Keratinocyte (primary cell): ENCODE measurements around the gene TRAF3.

Experiments used
- EZH2 ChIP-seq: IDR thresholded peaks from one replicate; pipeline ENCODE4 v1.6.1; 2012; ENCODE audit warnings: inconsistent platforms, mild to moderate bottlenecking, low read length, moderate library complexity
- TF ChIP-seq, protein P1 (sequence below), 3 experiments: IDR thresholded peaks in 1 of 3; conservative IDR thresholded peaks in 1 of 3; optimal IDR thresholded peaks in 1 of 3; 2 replicates in 2 of 3; 3 replicates in 1 of 3; pipeline versions ENCODE3 to v1.5.1; 2011; ENCODE audit warnings: low read length in 3 of 3, mild to moderate bottlenecking in 3 of 3, moderate library complexity in 2 of 3, control low read depth in 1 of 3, inconsistent platforms in 1 of 3; ENCODE audit not compliant: insufficient read depth in 2 of 3; ENCODE audit errors: extremely low read depth in 1 of 3

DNA sequence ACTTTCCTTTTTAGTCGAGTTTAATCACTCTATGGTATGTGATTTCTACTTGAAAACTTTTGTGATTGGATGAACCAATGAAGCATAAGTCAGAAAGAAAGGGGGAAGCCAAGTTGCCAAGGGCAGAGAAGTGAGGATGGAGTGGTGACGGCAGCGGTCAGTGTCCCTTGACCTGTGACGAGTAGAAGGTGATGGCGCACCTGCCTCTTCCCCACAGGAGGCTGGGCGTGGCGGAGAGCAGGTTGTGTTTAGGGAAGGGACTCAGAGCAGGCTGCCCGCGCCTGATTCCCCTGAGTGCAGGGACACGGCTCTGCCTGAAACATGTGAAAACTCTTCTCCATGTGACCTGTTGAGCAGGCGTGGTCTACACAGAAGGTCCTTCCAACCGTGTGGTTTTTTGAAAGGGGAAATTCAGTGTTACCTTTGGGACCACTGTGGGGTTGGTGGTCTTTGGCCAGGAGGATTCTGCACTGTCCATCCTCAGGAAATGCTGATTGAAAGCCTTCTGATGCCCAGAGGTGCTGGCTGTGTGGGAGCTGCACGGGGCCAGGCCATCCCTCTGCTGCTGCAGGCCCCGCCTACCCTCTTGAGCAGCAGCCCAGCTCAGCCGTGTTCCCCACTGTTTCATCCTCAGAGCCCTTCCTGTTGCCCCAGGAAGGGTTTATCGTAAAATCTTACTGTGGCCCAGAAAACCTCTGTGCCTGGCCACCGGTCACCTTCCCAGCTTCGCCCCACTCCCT is 121.7 kb downstream of the TRAF3 start:
- TF ChIP-seq, protein P1, sequence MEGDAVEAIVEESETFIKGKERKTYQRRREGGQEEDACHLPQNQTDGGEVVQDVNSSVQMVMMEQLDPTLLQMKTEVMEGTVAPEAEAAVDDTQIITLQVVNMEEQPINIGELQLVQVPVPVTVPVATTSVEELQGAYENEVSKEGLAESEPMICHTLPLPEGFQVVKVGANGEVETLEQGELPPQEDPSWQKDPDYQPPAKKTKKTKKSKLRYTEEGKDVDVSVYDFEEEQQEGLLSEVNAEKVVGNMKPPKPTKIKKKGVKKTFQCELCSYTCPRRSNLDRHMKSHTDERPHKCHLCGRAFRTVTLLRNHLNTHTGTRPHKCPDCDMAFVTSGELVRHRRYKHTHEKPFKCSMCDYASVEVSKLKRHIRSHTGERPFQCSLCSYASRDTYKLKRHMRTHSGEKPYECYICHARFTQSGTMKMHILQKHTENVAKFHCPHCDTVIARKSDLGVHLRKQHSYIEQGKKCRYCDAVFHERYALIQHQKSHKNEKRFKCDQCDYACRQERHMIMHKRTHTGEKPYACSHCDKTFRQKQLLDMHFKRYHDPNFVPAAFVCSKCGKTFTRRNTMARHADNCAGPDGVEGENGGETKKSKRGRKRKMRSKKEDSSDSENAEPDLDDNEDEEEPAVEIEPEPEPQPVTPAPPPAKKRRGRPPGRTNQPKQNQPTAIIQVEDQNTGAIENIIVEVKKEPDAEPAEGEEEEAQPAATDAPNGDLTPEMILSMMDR (optimal IDR thresholded peaks at IDR 0.05 in 1 of 3, IDR thresholded peaks at IDR 0.05 in 1 of 3, conservative IDR thresholded peaks at IDR 0.05 in 1 of 3; ENCODE audit: extremely low read depth in 1 of 3, insufficient read depth in 2 of 3, low read length in 3 of 3): no peak
- no peak for TF ChIP-seq EZH2
